GM18498 (cell line): ENCODE data around the gene FGGY.
"Not testable (repeated sequence)": the region's sequence is repeated elsewhere in the genome, so short reads cannot be mapped to it uniquely, and the experiment has no call there.

Source experiments
- ATAC-seq: cut with Tn5 transposase; IDR thresholded peaks from one replicate; pipeline ENCODE4 v1.9.1; 2021; ENCODE audit warnings: mild to moderate bottlenecking, moderate library complexity; ENCODE audit not compliant: unreplicated experiment

The FGGY gene

DNA sequence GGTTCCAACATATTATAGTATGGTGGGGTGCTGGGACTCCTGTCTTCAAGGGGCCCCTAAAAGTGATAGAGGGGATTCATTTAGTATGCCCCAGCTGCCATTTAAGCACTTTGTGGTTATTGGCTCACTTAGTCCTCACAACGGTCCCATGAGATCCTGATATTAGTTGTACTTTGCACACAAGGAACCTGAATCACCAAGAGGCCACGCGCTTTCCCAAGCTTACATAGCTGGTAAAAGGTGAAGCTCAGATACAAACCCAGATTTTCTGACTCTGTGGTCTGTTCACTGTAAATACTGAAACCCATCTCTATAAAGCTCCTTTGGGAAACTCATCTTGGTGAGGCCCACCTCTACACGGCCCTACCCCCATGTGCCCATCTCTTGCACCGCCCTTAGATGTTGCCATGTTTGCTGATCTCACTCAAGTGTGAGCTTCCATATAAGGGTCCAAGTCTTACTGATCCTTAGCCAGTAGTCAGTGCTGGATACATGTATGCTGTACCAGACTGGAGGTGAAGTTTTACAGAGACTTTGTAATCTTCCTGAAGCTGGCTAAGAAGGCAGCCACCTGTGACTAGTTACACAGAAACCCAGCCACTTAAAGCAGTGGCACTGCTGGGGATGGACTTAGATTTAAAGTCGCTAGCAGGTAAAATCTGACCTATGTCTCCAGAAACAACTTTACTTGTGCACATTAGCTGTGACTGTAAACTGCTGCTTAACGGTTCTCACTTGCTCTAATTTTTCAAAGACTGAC is 393.5 kb downstream of the FGGY start:
- ATAC-seq: no peak

DNA sequence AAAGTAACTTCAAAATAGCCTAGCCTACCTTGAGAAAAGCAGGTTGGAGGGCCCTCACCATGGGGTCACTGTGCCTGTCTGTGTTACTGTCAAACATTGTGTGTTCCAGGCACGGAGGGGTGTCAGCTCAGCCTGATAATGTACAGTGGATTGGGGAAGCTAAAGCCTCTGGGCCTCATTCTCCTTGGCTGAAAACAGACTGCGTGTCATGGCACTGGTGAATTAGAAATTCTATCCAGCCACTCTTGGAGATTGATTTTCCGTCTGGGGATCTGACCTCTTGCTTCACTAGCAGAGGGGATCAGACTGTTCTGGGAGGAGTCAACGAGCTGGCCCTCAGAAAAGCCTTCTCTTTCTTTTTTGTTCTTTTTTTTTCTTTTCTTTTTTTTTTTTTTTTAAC is 394.4 kb downstream of the FGGY start:
- no peak for ATAC-seq

DNA sequence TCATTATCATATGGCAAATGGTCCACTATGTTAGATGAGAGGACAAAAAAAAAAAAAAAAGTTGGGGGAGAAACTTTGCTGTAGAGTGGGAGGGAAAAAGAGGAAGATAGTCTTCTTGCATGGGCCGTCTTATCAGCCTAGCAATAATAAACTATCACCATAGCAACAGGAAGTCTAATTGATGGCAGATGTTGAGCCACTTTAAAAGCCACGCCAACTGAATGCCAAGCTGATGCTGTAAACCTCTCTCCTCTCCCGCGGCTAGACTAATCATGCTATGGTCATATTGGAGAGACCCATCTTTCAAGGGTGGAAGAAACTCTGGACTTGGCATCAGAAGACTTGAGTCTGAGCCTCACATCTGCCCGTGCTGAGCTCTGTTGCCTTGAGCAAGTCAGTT is 395.7 kb downstream of the FGGY start:
- ATAC-seq: no peak

DNA sequence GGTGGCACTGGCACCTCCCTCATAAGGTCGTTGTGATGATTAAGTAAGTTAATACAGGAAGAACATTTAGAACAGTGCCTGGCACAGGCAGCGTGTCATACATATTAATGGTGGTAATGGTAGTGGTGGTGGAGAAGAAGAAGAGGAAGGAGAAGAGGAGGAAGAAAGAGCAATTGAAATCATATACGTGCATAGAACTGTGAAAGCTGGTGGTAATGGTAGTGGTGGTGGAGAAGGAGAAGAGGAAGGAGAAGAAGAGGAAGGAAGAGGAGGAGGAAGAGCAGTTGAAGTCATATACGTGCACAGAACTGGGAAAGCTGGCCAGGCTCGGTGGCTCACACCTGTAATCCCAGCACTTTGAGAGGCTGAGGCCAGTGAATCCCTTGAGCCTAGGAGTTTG is 396.5 kb downstream of the FGGY start:
- no peak for ATAC-seq

DNA sequence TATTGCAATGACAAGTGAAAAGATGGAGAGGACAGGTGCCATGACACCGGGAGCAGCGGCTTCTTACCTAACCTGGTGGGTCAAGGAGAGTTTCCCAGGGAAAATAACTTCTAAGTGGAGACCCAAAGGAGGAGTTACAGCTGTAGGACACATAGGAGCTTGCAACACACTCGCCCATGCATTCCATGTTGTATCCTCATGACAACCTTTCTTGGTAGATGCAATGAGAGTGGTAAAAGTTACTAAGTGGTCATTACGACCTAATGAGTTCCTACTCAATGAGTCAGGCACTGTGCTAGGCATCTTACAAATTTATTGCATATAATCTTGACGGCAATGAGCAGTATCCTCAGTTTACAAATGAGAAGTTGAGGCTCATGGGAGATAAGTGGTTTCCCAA is 398.4 kb downstream of the FGGY start:
- no peak for ATAC-seq

DNA sequence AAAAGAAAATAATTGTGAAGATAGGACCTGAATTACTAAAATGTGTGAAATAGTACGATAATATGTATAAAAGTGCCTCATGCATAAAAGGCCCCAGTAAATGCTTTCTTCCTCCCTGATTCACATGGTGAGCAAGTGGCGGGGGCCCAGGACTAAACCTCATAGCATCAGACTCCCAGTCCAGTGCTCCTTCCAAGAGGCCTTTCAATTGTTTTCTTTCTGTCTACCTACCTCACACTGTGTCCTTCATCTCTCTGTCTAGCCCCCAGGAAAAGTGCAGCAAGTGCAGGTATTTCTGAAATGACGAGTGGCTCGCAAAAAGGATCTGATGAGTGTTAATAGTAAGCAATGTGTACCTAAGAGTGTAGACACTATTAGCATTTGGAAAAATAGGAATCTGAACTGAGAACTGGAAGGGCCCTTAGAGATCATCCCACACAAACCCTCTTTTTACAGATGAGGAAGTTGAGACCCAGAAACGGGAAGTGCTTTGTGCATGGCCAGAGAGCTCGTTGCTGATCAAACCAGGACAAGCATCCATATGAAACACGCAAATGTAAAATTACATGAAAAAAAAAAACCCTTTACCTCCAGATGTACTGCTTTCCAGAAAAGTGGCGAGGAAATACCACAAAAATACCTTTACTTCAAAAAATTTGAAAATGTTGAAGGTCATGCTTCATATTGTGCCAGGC is 399.7 kb downstream of the FGGY start:
- ATAC-seq: peak; percentile 40

DNA sequence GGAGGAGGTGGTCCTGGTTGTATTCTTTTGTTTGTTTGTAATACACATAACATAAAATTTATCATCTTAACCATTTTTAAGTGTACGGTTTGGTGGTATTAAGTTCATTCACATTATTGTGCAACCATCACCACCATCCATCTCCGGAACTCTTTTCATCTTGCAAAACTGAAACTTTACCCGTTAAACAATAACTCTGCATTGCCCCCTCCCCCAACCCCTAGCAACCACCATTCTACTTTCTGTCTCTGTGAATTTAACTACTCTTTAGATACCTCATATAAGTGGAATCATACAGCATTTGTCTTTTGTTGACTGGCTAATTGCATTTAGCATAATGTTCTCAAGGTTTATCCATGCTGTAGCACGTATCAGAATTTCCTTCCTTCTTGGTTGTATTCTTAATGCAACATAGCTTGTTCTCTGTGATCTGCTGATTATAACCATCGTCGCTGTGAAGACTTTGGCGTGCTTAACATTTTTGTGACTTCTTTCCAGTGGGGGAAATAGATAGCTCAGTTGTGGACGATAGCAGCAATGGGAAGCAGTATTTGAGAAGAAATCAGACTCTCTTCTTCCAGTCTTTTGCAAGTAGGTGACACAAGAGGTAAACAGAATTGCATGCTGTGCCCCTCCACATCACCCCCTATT is 400.4 kb downstream of the FGGY start:
- ATAC-seq: peak; percentile 74

DNA sequence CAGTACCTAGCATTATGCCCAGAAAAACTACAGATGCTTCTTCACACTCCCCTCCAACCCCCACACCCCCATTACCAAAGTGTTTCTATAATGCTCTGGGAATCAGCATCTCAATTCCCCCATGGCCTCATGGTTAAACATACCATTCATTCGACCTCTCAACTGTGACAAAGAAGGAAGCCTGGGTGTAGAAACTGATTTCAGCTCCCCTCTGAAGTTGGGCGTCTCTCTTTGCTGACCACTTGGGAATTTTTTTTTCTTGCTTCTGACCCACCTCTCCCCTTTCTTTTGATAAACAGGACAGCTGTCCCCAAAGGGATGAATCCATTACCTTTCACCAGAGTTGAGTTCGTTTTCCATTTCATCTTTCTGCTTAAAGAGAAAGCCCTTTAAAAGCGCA is 401.5 kb downstream of the FGGY start:
- ATAC-seq: no peak

DNA sequence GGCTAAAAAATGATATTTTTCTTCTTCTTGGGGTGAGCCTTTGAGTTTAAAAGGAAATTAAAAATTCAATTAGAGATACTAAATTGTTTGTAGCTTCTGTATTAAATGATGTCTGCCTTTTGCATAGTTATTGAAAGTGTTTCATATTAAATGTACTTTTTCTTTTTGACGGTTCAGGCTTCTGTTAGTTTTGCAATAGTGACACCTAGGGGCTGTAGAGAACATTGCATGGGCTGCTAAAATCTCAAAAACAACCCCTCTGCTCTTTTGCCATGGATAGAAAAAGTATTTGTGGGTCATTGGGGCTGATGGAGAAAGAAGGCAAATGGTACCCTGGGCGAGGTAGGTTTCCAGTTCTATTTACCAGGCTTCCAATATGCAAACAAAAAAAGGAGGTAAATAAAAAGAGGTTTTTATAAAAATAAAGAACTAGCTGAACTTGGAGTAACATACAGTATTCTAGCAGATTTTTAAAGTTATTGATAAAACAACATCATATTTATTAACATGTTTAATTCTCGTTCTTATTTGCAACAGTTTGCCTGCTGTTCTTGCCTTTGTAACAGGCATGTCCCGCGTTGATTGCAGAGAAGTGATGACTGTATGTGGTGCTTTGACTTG is 402.4 kb downstream of the FGGY start:
- ATAC-seq: no peak

DNA sequence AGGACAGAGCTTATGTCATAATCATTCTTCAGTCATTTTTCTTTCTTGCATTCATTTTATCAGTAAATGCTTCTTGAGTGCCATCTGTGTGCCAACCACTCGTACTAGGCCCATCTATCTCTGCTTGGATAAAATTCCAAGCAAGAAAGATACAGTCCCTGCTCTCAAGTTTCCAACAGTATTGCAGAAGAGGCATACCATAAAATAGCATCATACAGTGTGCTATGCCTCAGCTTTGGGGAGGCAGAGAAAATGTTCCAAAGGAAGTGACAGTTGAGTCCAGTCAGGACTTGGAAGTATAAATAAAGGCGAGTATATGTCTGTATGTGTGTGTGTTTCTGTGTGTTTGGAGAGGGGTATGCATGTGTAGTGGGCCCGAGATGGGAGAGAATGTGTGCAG is 404.5 kb downstream of the FGGY start:
- ATAC-seq: no peak

DNA sequence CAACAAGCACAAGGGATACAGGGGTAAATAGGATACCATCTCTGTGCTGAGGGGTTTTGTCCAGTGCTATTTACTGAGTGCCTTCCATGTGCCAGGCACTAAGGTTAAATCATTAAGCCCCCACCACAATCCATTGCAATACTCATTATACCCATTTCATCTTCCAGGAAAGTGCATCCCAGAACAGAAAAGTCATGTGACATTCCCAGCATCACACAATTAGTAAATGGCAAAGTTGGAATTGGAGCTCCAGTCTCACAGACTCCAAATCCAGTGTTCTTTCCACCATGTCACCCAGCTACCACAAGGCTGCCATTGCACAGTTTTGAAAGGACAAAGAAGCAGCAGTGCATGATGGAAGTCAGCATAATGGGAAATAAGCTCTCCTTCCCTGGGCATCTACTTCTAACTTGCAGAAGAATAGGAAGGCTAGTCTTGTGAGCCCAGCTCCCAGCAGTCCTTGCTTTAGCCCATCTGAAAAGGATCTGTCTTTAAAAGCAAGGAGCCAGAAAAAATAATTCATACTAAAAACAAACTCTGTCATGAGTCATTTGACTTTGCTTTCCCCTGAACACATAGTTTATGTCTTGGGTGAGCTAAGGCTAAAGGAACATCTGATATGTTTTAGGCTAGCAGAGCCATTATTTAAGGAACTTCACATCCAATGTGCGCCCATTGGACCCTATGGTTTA is 406.5 kb downstream of the FGGY start:
- no peak for ATAC-seq

DNA sequence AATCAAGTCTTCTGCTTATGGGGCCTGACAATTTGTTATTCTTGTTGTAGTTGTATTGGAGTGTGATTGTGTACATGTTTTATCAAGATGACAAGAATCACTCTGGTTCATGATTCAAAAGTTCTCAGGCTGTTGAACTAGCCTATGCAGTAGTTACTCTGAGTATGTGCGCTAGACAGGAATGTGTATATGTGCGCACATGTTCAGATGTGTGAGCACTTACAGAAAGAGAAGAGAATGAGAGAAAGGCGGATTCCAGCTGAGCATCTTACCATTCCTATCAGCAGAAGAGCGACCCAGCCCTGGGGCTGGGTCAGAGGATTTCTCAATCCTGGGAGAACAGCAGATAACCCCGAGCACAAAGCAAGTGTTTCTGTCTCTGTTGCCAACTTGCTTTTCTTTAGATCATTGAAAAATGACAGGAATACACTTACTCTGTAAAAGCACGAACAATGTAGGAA is 407.1 kb downstream of the FGGY start:
- no peak for ATAC-seq

DNA sequence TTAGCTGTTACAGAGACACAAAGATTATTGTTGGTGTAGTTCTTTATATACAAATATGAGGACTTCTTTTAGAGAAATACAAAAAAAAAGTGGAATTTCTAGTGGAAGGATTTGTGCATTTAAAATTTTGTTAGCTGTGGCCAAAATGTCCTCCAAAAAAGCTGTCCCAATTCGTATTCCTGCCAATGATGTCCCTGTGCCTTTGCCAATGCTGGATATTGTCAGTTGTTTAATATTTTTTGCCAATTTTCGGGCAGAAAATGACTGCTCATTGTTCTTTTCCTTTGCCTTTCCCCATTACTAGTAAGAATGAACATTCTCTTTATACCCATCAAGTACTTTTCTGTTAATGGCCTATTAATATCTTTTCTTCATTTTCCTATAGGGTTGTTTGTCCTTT is 407.8 kb downstream of the FGGY start:
- no peak for ATAC-seq

DNA sequence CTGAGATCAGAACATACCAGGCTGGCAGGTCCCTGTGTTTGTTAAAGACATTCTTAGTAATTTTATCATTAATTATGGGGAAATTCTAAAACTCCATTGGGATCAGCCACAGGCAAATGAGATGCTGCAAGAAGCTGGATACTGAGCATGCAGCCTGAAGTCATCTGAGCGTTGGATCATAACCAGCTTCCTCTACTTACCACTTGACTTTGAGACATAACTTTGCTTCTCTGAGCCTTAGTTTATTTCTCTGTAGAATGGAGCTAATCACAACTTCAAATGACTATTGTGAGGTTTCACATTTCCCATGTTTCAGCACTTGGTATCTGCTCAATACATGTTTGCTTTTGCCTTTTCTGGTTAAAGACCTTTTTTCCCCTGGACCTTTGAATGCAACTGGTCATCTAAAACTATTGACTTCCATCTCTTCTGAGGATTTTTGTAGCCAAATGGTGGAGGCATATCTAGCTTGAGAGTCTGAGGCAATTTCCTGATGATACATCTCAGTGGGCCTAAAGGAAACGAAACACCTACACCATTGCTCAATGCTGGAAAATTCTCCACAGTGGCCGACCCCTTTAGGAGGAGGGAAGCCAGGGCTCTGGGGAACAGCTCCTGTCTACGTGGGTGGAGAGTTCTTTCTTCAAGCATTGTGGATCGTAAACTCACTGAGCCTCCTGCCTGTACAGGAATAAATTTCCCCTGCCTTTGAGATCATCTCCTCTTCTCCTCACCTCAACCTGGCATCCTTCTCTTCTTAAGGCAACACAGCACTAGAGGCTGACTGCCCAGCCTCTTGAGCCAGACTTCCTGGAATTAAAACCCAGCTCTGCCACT is 408.8 kb downstream of the FGGY start:
- no peak for ATAC-seq

DNA sequence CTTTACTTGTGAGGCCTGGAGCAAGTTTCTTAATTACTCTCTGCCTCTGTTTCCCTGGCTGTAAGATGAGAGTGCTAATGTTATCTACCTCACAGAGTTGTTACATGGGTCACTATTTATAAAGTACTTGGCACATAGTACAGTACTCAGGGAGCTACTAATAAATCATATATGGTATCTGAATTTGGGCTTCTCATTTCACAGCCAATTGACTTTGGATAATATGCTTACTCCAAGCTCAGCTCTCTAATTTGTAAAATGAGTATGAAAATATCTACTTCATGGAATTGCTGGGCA is 409.4 kb downstream of the FGGY start:
- ATAC-seq: no peak

DNA sequence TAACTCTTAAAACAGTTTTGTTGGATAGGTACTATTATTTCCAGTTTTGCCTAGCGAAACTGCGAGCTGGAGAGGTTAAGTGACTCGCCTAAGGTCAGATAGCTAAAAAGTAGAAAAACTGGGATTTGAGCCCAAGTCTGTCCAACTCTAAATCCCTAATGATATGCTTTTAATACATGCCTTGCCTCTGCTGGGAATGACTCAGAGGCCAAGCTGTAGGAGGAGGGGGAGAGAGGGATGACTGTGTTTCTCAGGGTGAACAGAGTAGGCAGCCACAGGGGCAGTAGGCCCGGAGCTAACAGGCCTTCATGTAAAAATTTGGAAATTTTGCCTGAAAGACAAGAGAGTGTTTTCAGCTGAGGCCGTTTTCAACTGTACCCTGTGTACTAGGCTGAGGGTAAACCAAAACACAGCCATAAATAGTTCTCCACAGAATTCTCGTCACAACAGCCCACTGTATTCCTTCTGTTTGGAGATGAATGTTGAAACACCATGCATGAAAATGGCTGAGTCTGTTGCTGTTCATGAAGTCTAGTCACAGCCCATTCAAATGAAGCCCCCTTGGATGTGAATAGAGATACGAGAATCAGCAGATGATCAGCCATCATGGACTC is 410.4 kb downstream of the FGGY start:
- no peak for ATAC-seq

DNA sequence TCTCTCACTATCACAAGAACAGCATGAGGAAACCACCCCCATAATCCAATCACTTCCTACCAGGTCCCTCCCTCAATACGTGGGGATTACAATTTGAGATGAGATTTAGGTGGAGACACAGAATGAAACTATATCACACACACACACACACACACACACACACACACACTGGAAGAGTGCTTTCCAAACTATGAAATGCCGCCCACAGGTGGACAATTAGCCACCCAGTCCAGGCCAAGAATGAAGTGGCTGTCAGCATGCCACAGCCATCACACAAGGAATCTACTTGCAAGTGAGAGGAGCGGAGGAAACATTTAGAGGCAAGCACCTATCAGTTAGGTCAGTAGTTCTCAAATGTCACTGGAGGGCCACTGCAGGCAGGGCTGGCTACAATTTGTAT is 412.4 kb downstream of the FGGY start:
- no peak for ATAC-seq

DNA sequence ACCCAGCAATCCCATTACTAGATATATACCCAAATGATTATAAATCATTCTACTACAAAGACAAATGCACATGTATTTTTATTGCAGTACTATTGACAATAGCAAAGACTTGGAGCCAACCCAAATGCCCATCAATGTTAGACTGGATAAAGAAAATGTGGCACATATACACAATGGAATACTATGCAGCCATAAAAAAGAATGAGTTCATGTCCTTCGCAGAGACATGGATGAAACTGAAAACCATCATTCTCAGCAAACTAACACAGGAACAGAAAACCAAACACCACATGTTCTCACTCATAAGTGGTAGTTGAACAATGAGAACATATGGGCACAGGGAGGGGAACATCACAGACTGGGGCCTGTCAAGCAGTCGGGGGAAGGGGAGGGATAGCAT is 414.0 kb downstream of the FGGY start:
- not testable (repeated sequence) for ATAC-seq

DNA sequence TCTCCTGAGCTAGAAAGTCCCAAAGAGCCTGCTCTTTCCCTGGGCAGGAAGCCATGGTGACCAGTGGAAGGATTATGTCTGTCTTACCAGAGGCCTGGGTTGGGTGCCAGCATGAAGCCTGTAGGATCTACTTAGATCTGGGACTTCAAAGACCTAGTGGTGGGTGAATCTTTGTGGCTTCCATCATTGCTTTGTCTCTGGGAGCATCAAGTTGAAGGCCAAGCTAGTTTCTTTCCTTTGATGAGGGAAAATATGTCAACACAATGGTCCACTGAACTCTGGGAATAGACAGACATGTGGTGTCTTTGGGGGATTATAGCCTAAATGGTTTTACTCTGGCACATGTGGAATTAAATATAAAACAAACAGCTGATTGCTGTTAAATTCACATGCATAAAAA is 417.3 kb downstream of the FGGY start:
- ATAC-seq: no peak

DNA sequence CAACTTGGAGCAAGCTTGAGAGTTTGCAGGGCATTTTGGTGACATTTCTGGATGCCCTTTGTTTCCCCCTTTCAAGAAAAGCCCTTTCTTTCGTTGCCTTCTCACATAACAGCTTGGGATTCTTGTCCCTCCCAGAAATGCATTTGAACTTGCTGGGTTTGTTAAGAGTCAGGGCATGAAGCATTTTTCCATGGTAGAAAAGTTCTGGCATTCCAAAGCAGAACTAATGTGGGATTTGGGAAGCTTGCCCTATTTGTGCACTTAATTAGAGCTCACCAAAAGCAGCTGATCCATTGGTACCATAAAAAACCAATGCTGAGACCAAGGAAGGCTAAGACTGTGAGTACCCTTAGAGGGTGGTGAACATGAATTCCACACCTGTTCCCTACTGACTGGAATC is 418.1 kb downstream of the FGGY start:
- no peak for ATAC-seq
